Muscle of arm (tissue), 12 donors: ENCODE results near the gene RNF126. TPM values are rescaled to one million over a fixed set of nuclear protein-coding genes. Genes with fewer than 3 reads are reported as not detected.

Experiments
- DNase-seq: peaks from one replicate; pipeline ENCODE4 v3.0.0-alpha.2; 2013
- polyA plus RNA-seq, 12 donors: library from polyadenylated mRNA; unstranded; fragments of 120-200 nt; gene quantifications; one replicate each; pipeline ENCODE4 v1.2.1, GENCODE V29; 2013; ENCODE audit not compliant: insufficient read length in 12 of 12

The RNF126 gene
- polyA plus RNA-seq, 12 donors: 17.8 to 52.8 (median 19.0) TPM; not detected in 1

DNA sequence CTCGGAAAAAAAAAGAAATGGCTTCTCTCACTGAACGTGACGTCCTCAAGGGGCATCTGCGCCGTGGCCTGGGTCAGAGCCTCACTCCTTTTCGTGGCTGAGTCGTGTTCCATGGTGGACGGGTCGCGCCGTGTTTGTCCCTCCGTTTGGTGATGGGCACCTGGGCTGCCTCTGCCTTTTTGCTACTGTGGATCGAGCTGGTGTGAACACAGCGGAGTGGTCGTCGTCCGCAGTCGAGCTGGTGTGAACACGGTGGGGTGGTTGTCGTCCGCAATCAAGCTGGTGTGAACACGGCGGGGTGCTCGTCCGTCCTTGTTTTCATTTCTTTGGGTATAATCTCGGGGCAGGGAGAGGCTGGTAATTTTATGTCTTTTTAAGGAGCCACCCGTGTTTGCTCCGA lies 61.7 kb downstream of the RNF126 start:
- no peak for DNase-seq

Other genes with a start within 250 kb of the RNF126 start
- gene SHC2, start 202.2 kb downstream of the RNF126 start, polyA plus RNA-seq: 10 to 100 TPM in 11 of 12 donors, not detected in 1; 19.9 to 49.3 (median 27.0) TPM
- gene MADCAM1, start 166.7 kb downstream of the RNF126 start, polyA plus RNA-seq: 10 to 100 TPM in 2 of 12 donors, 1 to 10 TPM in 9, not detected in 1; 3.8 to 24.5 (median 7.3) TPM
- 10 to 100 TPM in 1 of 12 donors, 1 to 10 TPM in 10, not detected in 1; 2.8 to 26.4 (median 4.6) TPM for gene TPGS1, start 155.7 kb downstream of the RNF126 start, polyA plus RNA-seq
- gene CDC34, start 131.5 kb downstream of the RNF126 start, polyA plus RNA-seq: 100 to 1,000 TPM in 1 of 12 donors, 10 to 100 TPM in 10, not detected in 1; 48.4 to 140 (median 61.1) TPM
- gene GZMM, start 119.2 kb downstream of the RNF126 start, polyA plus RNA-seq: under 1 TPM in 7 of 12 donors, not detected in 5; 0.20 to 0.72 (median 0.26) TPM
- gene BSG, start 90.6 kb downstream of the RNF126 start, polyA plus RNA-seq: 100 to 1,000 TPM in 11 of 12 donors, not detected in 1; 109 to 224 (median 171) TPM
- gene HCN2, start 73.3 kb downstream of the RNF126 start, polyA plus RNA-seq: under 1 TPM in 10 of 12 donors, not detected in 2; 0.13 to 0.61 (median 0.31) TPM
- gene POLRMT, start 29.7 kb downstream of the RNF126 start, polyA plus RNA-seq: 10 to 100 TPM in 11 of 12 donors, not detected in 1; 23.7 to 58.0 (median 29.2) TPM
- gene FGF22, start 23.3 kb downstream of the RNF126 start, polyA plus RNA-seq: under 1 TPM in 4 of 12 donors, not detected in 8; 0.09 to 0.21 (median 0.16) TPM
- gene FSTL3, start 13.2 kb upstream of the RNF126 start, polyA plus RNA-seq: 10 to 100 TPM in 11 of 12 donors, not detected in 1; 11.0 to 25.9 (median 12.2) TPM
- gene PRSS57, start 32.2 kb upstream of the RNF126 start, polyA plus RNA-seq: 1 to 10 TPM in 1 of 12 donors, under 1 TPM in 5, not detected in 6; 0.15 to 1.2 (median 0.19) TPM
- 10 to 100 TPM in 11 of 12 donors, not detected in 1; 17.2 to 80.5 (median 33.1) TPM for gene PALM, start 45.7 kb upstream of the RNF126 start, polyA plus RNA-seq
- 10 to 100 TPM in 1 of 12 donors, under 1 TPM in 9, not detected in 2; 0.07 to 36.0 (median 0.12) TPM for gene MISP, start 87.9 kb upstream of the RNF126 start, polyA plus RNA-seq
- 100 to 1,000 TPM in 11 of 12 donors, not detected in 1; 116 to 245 (median 136) TPM for gene PTBP1, start 134.2 kb upstream of the RNF126 start, polyA plus RNA-seq
- 1 to 10 TPM in 3 of 12 donors, under 1 TPM in 7, not detected in 2; 0.12 to 2.7 (median 0.46) TPM for gene PLPPR3, start 158.7 kb upstream of the RNF126 start, polyA plus RNA-seq
- gene AZU1, start 164.6 kb upstream of the RNF126 start, polyA plus RNA-seq: 1 to 10 TPM in 5 of 12 donors, under 1 TPM in 5, not detected in 2; 0.42 to 8.7 (median 0.90) TPM
- 10 to 100 TPM in 1 of 12 donors, 1 to 10 TPM in 7, under 1 TPM in 2, not detected in 2; 0.66 to 12.0 (median 1.3) TPM for gene PRTN3, start 177.8 kb upstream of the RNF126 start, polyA plus RNA-seq
- 1 to 10 TPM in 2 of 12 donors, under 1 TPM in 5, not detected in 5; 0.21 to 1.2 (median 0.33) TPM for gene ELANE, start 189.1 kb upstream of the RNF126 start, polyA plus RNA-seq
- gene CFD, start 196.4 kb upstream of the RNF126 start, polyA plus RNA-seq: 10 to 100 TPM in 1 of 12 donors, 1 to 10 TPM in 9, under 1 TPM in 1, not detected in 1; 0.98 to 20.8 (median 1.6) TPM
- gene MED16, start 230.0 kb upstream of the RNF126 start, polyA plus RNA-seq: 1,000 to 10,000 TPM in 1 of 12 donors, 10 to 100 TPM in 11; 26.2 to 1,072 (median 32.9) TPM
- gene RNU6-9, start 230.3 kb upstream of the RNF126 start, polyA plus RNA-seq: not detected